Caco-2 (cell line): ENCODE measurements around the gene LGALS16. TPM values are rescaled to one million over a fixed set of nuclear protein-coding genes. Genes with fewer than 3 reads are reported as not detected.
"Not testable (repeated sequence)": the region's sequence is repeated elsewhere in the genome, so short reads cannot be mapped to it uniquely, and the experiment has no call there.

Experiments used
- BruUV-seq: library from RNA; stranded (reverse); fragments of 400-500 nt; replicated peaks from 2 replicates; lab custom pipeline; 2021; lab: Mats Ljungman, UMichigan
- CTCF ChIA-PET: fragments of 300-600 bp; sonication (Branson Sonifier 250); formaldehyde crosslinking; loops from one replicate; lab custom pipeline; 2022; ENCODE audit warnings: antibody characterized with exemption; lab: Charles Lee
- POLR2A ChIA-PET: fragments of 300-600 bp; sonication (Branson Sonifier 250); formaldehyde crosslinking; loops from one replicate; lab custom pipeline; 2022; ENCODE audit warnings: antibody characterized with exemption; lab: Charles Lee
- DNase-seq, 2 experiments: peaks; one replicate each; pipeline versions ENCODE4 v3.0.0 to v3.0.0-alpha.2; 2020 to 2022
- H3K27me3 ChIP-seq: replicated peaks from 2 replicates; pipeline ENCODE4 v1.6.0; 2011; ENCODE audit warnings: low read length; ENCODE audit not compliant: control insufficient read depth, insufficient read depth
- H3K36me3 ChIP-seq: 2 replicates; pipeline ENCODE4 v1.5.1; 2011; ENCODE audit warnings: low read length; ENCODE audit not compliant: control insufficient read depth, insufficient read depth
- H3K4me1 ChIP-seq: fragments of 250-450 bp; sonication (Bioruptor Pico); 2 replicates; pipeline ENCODE4 v1.5.1; 2020; ENCODE audit warnings: mild to moderate bottlenecking
- H3K4me3 ChIP-seq: 2 replicates; pipeline ENCODE4 v1.5.1; 2011; ENCODE audit warnings: low read depth, mild to moderate bottlenecking, control low read depth, low read length
- H3K9me3 ChIP-seq: fragments of 250-450 bp; sonication (Bioruptor Pico); 2 replicates; pipeline ENCODE4 v1.5.1; 2020; ENCODE audit warnings: mild to moderate bottlenecking, moderate library complexity
- H3K27ac Mint-ChIP-seq: one replicate; pipeline ENCODE4 v1.8.0; 2022; ENCODE audit warnings: mixed read lengths; ENCODE audit not compliant: unreplicated experiment
- H3K27me3 Mint-ChIP-seq: one replicate; pipeline ENCODE4 v1.8.0; 2022; ENCODE audit warnings: mixed read lengths; ENCODE audit not compliant: insufficient read depth, unreplicated experiment
- H3K36me3 Mint-ChIP-seq: one replicate; pipeline ENCODE4 v1.8.0; 2022; ENCODE audit warnings: mild to moderate bottlenecking, mixed read lengths; ENCODE audit not compliant: insufficient read depth, unreplicated experiment
- H3K4me1 Mint-ChIP-seq: one replicate; pipeline ENCODE4 v1.8.0; 2022; ENCODE audit warnings: low read depth, mixed read lengths; ENCODE audit not compliant: unreplicated experiment
- H3K4me3 Mint-ChIP-seq: one replicate; pipeline ENCODE4 v1.8.0; 2022; ENCODE audit warnings: mild to moderate bottlenecking, moderate library complexity, mixed read lengths; ENCODE audit not compliant: unreplicated experiment
- H3K9me3 Mint-ChIP-seq: one replicate; pipeline ENCODE4 v1.8.0; 2022; ENCODE audit warnings: mixed read lengths; ENCODE audit not compliant: unreplicated experiment
- intact Hi-C: fragments of 100-400 bp; cut with micrococcal nuclease; formaldehyde crosslinking; loops from one replicate; pipeline ENCODE4 v1.10.0; 2022; ENCODE audit not compliant: unreplicated experiment
- total RNA-seq: library from RNA; stranded (reverse); gene quantifications from 2 replicates; pipeline ENCODE4 v1.2.3, GENCODE V29; 2022
- TF ChIP-seq, protein P1 (sequence below), 2 experiments: fragments of 200-600 bp in 1 of 2; IDR thresholded peaks; 1 replicate in 1 of 2; 2 replicates in 1 of 2; pipeline versions ENCODE4 v1.5.1 to v1.8.0; 2011 to 2022; ENCODE audit warnings: antibody characterized with exemption in 1 of 2, control low read depth in 1 of 2, inconsistent platforms in 1 of 2, low read depth in 1 of 2, low read length in 1 of 2, mild to moderate bottlenecking in 1 of 2, moderate library complexity in 1 of 2; ENCODE audit not compliant: insufficient read depth in 1 of 2, severe bottlenecking in 1 of 2, unreplicated experiment in 1 of 2

LGALS16 gene
- total RNA-seq, 1 experiment from 2014 or later: not detected

DNA sequence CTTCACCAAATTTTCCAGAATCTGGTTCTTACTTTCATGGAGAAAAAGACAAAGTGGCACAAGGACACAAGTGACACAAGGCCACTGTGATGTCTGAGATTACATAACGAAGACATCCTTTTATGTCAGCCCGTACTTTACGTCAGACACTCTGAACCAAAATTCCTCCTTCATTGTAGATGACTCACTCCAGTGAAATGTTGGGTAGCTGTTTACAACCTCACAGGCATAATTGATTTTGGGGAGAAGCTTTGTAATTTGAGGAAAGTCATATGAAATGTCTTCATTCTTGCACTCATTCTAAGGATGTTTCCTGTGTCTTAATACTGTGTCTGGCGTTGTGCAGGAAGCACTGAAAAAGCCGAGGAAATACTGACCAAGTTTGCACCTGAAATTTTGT is 28.6 kb downstream of the LGALS16 start:
- Mint-ChIP-seq H3K4me3 (no peak overlapping the region), H3K9me3 (peaks cover 16% of the 10 kb centered on the region), H3K27ac (no peak overlapping the region), H3K4me1 (no peaks in the 10 kb centered on the region), H3K36me3 (no peaks in the 10 kb centered on the region), H3K27me3 (peaks cover 9% of the 10 kb centered on the region)
- Histone ChIP-seq H3K36me3 (no peaks in the 10 kb centered on the region), H3K9me3 (peaks cover 2% of the 10 kb centered on the region; the same call in 1 of the 2 replicates), H3K27me3 (no peaks in the 10 kb centered on the region), H3K4me3 (no peak overlapping the region), H3K4me1 (no peaks in the 10 kb centered on the region)
- DNase-seq: no peak
- TF ChIP-seq, protein P1, sequence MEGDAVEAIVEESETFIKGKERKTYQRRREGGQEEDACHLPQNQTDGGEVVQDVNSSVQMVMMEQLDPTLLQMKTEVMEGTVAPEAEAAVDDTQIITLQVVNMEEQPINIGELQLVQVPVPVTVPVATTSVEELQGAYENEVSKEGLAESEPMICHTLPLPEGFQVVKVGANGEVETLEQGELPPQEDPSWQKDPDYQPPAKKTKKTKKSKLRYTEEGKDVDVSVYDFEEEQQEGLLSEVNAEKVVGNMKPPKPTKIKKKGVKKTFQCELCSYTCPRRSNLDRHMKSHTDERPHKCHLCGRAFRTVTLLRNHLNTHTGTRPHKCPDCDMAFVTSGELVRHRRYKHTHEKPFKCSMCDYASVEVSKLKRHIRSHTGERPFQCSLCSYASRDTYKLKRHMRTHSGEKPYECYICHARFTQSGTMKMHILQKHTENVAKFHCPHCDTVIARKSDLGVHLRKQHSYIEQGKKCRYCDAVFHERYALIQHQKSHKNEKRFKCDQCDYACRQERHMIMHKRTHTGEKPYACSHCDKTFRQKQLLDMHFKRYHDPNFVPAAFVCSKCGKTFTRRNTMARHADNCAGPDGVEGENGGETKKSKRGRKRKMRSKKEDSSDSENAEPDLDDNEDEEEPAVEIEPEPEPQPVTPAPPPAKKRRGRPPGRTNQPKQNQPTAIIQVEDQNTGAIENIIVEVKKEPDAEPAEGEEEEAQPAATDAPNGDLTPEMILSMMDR (IDR thresholded peaks at IDR 0.05; ENCODE audit: insufficient read depth in 1 of 2, low read depth in 1 of 2, low read length in 1 of 2, severe bottlenecking in 1 of 2, unreplicated experiment in 1 of 2): no peak
- ChIA-PET POLR2A (no interaction called here), CTCF (no interaction called here)
- intact Hi-C loops: no loop called here
- no TSS peak for BruUV-seq

DNA sequence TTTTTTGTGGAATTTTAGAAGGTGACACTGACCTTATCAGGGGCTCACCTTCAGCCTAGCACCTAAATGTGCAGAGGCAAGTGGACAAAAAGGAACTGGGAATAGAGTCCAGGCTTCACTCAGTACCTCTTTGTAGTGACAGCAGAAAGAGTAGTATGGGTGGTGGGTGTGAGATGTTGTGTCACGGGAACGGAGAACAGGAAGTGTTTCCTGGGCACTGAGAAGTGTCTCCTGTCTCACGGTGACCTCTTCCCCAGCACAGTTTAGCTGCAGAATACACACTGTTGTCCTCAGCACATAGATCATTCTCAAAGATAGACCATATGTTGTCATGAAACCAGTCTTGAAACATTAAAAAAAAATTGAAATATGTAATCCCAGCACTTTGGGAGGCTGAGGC is 31.0 kb downstream of the LGALS16 start:
- intact Hi-C loops: no loop called here
- Histone ChIP-seq H3K9me3 (peaks cover 8% of the 10 kb centered on the region), H3K4me1 (no peaks in the 10 kb centered on the region), H3K27me3 (no peaks in the 10 kb centered on the region), H3K36me3 (no peaks in the 10 kb centered on the region), H3K4me3 (no peak overlapping the region)
- CTCF ChIA-PET: no interaction called here
- Mint-ChIP-seq H3K27me3 (peaks cover 12% of the 10 kb centered on the region), H3K27ac (no peak overlapping the region), H3K9me3 (peaks cover 24% of the 10 kb centered on the region), H3K4me1 (no peaks in the 10 kb centered on the region), H3K36me3 (no peaks in the 10 kb centered on the region), H3K4me3 (no peak overlapping the region)
- TF ChIP-seq, protein P1 (IDR thresholded peaks at IDR 0.05; ENCODE audit: insufficient read depth in 1 of 2, low read depth in 1 of 2, low read length in 1 of 2, severe bottlenecking in 1 of 2, unreplicated experiment in 1 of 2): no peak
- no peak for DNase-seq
- no TSS peak for BruUV-seq
- POLR2A ChIA-PET: no interaction called here

DNA sequence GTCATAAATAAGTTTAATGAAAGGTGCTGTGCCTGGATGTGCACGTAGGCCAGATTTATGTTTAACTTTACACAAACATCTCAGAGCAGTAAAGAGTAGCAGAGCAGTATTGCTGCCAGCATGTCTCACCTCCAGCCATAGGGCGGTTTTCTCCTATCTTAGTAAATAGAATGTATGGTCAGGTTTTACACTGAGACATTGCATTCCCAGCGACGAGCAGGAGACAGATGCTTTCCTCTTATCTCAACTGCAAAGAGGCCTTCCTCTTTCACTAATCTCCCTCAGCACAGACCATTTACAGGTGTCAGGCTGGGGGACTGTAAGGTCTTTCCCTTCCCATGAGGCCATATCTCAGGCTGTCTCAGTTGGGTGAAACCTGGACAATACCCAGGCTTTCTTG is 32.9 kb downstream of the LGALS16 start:
- CTCF ChIA-PET, H3K36me3 ChIP-seq, H3K4me1 Mint-ChIP-seq, H3K4me3 Mint-ChIP-seq, H3K27ac Mint-ChIP-seq, H3K4me3 ChIP-seq, H3K9me3 ChIP-seq, BruUV-seq, H3K4me1 ChIP-seq, H3K36me3 Mint-ChIP-seq, H3K27me3 ChIP-seq, intact Hi-C loops, POLR2A ChIA-PET: not testable (repeated sequence)
- DNase-seq: peak; percentile 22 to 50
- Mint-ChIP-seq H3K9me3 (peaks cover 24% of the 10 kb centered on the region), H3K27me3 (peaks cover 13% of the 10 kb centered on the region)

DNA sequence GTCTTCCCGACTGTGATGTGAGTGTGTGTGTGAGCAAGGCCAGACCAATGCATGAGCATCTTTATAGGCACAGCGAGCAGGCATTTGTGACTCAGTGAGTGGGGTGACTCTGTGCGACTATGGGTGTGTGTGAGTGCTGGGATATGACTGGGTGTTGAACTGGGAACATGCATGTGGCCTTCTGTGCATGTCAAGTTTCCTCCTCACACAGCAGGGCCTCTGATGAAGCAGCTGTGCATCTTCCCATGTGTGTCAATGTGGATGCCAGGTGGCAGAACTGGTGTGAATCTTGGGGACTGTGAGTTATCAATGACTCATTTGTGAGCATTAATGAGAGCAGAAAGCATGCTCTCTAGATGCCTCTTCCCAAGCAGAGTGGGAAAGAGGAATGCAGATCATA is 36.5 kb downstream of the LGALS16 start:
- Histone ChIP-seq H3K27me3 (no peaks in the 10 kb centered on the region), H3K4me3 (no peak overlapping the region), H3K4me1 (peaks cover 12% of the 10 kb centered on the region; the same call in 1 of the 2 replicates), H3K9me3 (peaks cover 8% of the 10 kb centered on the region), H3K36me3 (no peaks in the 10 kb centered on the region)
- TF ChIP-seq, protein P1 (IDR thresholded peaks at IDR 0.05; ENCODE audit: insufficient read depth in 1 of 2, low read depth in 1 of 2, low read length in 1 of 2, severe bottlenecking in 1 of 2, unreplicated experiment in 1 of 2): no peak
- peaks cover 11% of the 10 kb centered on the region for H3K4me1 Mint-ChIP-seq
- POLR2A ChIA-PET: no interaction called here
- no TSS peak for BruUV-seq
- no peaks in the 10 kb centered on the region for H3K36me3 Mint-ChIP-seq
- no peak for DNase-seq
- H3K4me3 Mint-ChIP-seq: no peak overlapping the region
- peaks cover 9% of the 10 kb centered on the region for H3K9me3 Mint-ChIP-seq
- intact Hi-C loops: no loop called here
- peaks cover 10% of the 10 kb centered on the region for H3K27me3 Mint-ChIP-seq
- no peak overlapping the region for H3K27ac Mint-ChIP-seq
- CTCF ChIA-PET: no interaction called here
